HG03108 (cell line): ENCODE results near the gene CMTM7.
"Not testable (repeated sequence)": the region's sequence is repeated elsewhere in the genome, so short reads cannot be mapped to it uniquely, and the experiment has no call there.

Experiments used
- ATAC-seq: cut with Tn5 transposase; IDR thresholded peaks from one replicate; pipeline ENCODE4 v1.9.1; 2021; ENCODE audit warnings: moderate library complexity; ENCODE audit not compliant: unreplicated experiment

Gene CMTM7

GRCh38 chr3:32379831-32380500 is 11.7 kb upstream of the CMTM7 start:
- no peak for ATAC-seq

GRCh38 chr3:32381922-32382321 is 9.7 kb upstream of the CMTM7 start:
- ATAC-seq: no peak

- no peak for ATAC-seq
These were observed 8.4 kb upstream of the CMTM7 start for GRCh38 chr3:32383136-32383711.

GRCh38 chr3:32384938-32385337 is 6.7 kb upstream of the CMTM7 start:
- ATAC-seq: no peak

GRCh38 chr3:32387512-32387911 is 4.1 kb upstream of the CMTM7 start:
- no peak for ATAC-seq

- not testable (repeated sequence) for ATAC-seq
These were observed 2.1 kb upstream of the CMTM7 start for GRCh38 chr3:32389577-32389976.

- no peak for ATAC-seq
These were observed 1.1 kb downstream of the CMTM7 start for GRCh38 chr3:32392536-32393302.

- ATAC-seq: no peak
These were observed 3.8 kb downstream of the CMTM7 start for GRCh38 chr3:32395496-32395895.

- no peak for ATAC-seq
These were observed 6.3 kb downstream of the CMTM7 start for GRCh38 chr3:32397941-32398340.

- no peak for ATAC-seq
These were observed 6.9 kb downstream of the CMTM7 start for GRCh38 chr3:32398531-32398930.

GRCh38 chr3:32399030-32399620 is 7.5 kb downstream of the CMTM7 start:
- ATAC-seq: no peak

GRCh38 chr3:32401126-32401525 is 9.5 kb downstream of the CMTM7 start:
- no peak for ATAC-seq

- ATAC-seq: peak; percentile 73
These were observed 10.0 kb downstream of the CMTM7 start for GRCh38 chr3:32401556-32402081.

- no peak for ATAC-seq
These were observed 12.0 kb downstream of the CMTM7 start for GRCh38 chr3:32403663-32404062.

- ATAC-seq: no peak
These were observed 13.1 kb downstream of the CMTM7 start for GRCh38 chr3:32404714-32405113.

- ATAC-seq: no peak
These were observed 13.5 kb downstream of the CMTM7 start for GRCh38 chr3:32405155-32405554.

GRCh38 chr3:32405711-32406323 is 14.2 kb downstream of the CMTM7 start:
- ATAC-seq: no peak

- ATAC-seq: no peak
These were observed 15.1 kb downstream of the CMTM7 start for GRCh38 chr3:32406486-32407408.

- no peak for ATAC-seq
These were observed 19.0 kb downstream of the CMTM7 start for GRCh38 chr3:32410367-32411246.
